HG03135 (cell line): Measurements from ENCODE around the gene DCAF4L1.
A peak's percentile ranks its signal among the peaks of the same experiment; 100 is the strongest.

Experiments
- ATAC-seq: cut with Tn5 transposase; IDR thresholded peaks from one replicate; pipeline ENCODE4 v1.9.1; 2021; ENCODE audit warnings: mild to moderate bottlenecking, moderate library complexity; ENCODE audit not compliant: unreplicated experiment

The DCAF4L1 gene, protein sequence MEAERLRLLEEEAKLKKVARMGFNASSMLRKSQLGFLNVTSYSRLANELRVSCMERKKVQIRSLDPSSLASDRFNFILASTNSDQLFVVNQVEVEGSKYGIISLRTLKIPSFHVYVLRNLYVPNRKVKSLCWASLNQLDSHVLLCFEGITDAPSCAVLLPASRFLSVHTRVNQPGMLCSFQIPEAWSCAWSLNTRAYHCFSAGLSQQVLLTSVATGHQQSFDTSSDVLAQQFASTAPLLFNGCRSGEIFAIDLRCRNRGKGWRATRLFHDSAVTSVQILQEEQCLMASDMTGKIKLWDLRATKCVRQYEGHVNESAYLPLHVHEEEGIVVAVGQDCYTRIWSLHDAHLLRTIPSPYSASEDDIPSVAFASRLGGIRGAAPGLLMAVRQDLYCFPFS

DNA sequence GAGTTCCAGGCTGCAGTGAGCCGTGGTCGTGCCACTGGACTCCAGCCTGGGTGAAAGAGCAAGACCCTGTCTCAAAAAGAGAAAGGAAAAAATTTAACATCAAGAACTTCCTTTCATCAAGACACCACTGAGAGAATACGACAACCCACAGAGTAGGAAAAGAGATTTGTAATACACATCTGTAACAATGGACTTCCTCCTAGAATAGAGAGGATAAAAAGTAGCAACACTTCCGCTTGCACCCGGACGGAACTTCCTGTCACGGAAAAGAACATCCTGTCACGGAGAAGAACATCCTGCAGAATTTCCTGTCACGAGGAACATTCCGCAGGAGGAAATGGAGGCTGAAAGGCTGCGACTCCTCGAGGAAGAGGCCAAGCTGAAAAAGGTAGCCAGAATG is at the start of gene DCAF4L1:
Gene DCAF4L1 (plus strand): TSS at position 301 of the 400 bp plus-strand sequence. CDS start 37 bp downstream, at position 338.
- no peak for ATAC-seq

DNA sequence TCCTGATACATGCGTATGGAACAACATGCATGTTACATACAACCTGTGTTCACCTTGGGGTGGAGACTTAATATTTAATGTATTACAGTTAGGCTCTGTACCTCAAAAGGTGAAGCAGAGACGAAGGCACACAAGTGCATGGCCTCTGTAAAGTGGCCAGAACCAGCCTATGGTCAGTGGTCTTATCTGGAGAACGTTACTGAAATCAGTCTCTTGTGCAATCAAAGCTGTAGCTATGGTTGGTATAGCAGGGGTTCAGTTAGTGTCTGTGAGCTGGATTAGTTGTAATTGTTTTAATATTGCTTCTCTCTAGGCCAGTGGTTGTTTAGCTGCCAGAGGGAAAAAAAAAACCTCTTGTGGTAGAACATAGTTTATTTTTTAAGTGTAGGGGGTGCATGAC is 48.6 kb upstream of the DCAF4L1 start:
- ATAC-seq, result no peak

DNA sequence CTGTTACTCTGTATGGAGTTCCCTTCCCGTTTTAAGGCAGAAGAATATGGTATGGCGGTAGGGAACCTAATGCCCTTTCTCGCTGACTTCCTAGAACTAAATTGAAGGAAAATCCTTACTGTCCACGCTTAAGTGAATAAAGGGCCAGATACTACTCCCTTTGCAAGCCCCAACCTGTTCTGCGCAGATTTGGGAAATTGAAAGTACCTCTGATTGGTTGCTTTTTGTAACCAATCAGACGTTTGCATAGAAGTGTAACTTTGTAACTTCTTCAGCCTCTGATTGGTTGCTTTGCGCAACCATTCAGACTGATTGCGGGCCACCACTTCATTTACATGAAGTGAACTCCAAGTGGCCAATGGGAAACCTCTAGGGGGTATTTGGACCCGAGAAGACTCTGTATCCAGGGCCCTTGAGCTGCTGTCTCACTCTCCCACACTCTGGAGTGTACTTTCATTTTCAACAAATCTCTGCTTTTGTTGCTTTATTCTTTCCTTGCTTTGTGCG is 47.5 kb upstream of the DCAF4L1 start:
- no peak for ATAC-seq

DNA sequence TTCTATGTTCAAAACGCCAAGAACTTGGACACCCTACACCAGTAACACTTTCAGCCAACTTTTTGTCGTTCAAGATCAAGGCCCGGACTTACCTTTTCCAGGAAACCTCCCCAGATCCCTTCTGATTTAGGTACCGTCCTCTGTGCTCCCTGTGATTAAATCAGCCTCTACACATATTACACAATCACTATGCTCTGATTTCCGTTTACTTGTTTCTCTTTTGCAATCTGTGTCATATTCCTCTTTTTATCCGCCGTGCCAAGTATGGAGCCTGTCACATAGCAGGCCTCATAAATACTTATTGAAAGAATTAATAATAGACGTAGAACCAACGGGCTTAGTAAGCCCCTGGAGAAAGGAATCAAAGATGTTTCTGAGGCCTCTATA is 47.0 kb upstream of the DCAF4L1 start:
- ATAC-seq, result no peak

DNA sequence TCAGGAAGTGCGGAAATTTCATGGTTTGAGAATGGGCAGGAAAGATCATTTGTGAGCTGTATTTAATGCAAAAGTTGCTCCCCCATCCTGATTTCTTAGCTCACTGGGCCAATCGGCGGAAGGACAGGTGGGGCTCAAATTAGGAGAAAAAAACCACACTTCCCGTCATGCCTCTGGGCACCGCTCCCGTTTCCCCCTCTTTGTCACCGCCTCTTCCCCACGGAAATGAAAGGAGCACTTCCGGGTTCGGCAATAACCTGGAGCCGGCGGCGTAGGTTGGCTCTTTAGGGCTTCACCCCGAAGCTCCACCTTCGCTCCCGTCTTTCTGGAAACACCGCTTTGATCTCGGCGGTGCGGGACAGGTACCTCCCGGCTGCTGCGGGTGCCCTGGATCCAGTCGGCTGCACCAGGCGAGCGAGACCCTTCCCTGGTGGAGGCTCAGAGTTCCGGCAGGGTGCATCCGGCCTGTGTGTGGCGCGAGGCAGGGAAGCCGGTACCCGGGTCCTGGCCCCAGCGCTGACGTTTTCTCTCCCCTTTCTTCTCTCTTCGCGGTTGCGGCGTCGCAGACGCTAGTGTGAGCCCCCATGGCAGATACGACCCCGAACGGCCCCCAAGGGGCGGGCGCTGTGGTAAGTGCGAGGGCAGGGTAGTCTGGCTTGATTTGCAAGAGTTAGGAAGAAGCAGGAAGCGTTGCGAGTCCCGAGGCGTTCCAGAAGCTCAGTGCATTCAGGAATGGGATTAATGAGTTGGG is 46.5 kb upstream of the DCAF4L1 start, which contains the start of gene TMEM33:
Gene TMEM33 (plus strand): TSS at position 529 of the 751 bp plus-strand sequence. CDS start 56 bp downstream, at position 585.
- peak; percentile 86 for ATAC-seq

DNA sequence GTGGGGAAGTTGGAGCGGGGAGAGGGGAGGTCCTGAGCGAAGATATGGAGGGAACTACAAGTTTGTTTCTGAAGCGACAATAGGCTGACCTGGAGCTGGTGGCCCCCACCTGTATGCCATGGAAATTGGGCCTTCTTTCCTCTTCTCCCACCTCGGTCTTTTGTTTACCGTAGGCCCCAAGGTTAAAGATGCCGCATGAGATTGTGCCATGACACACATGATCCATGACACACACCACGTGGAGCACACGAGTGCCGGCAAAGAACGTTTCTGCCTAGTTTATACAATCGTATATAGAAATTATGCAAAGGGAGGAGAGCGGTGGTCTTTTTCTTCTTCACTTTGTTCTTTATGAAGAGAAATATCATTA is 45.9 kb upstream of the DCAF4L1 start:
- ATAC-seq, result peak; percentile 7

DNA sequence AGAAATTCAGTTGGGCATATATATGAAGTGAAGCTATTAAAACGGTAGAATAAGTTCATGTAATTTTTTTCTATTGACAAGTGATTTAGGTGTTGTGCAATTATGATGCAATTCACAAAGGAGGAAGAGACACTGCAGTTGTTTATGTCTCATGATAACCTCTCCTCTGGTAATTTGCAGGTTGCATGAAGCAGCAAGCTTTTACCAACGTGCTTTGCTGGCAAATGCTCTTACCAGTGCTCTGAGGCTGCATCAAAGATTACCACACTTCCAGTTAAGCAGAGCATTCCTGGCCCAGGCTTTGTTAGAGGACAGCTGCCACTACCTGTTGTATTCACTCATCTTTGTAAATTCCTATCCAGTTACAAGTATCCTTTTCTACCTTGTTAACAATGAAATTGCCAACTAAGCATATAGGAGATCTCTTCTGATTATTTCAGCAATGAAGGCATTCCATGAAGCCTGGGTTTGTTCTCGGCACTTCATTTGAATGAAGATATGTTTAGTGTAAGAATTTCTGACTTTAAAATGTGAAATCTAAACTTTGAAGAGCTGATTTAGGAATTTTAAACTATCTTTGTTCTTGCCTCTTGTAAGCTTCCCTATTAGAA is 42.4 kb upstream of the DCAF4L1 start:
- no peak for ATAC-seq

DNA sequence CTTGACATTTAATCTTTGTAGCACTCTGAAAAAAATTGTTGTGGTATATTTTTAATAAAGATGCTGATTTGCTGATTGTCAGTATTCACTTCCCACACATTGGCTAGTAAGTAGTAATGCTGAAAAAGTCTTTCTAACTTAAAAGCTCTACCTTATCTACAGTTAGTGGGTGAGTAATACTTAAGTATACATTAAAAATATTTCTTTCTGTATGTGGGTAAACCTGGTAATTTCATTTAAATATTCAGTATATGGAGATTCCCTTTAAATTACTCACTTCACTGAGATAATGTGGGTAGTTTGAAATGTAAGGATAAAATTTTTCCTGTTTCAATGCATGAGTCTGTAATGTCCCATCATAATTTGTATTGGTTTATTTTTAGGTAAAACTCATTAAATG is 40.7 kb upstream of the DCAF4L1 start:
- no peak for ATAC-seq

DNA sequence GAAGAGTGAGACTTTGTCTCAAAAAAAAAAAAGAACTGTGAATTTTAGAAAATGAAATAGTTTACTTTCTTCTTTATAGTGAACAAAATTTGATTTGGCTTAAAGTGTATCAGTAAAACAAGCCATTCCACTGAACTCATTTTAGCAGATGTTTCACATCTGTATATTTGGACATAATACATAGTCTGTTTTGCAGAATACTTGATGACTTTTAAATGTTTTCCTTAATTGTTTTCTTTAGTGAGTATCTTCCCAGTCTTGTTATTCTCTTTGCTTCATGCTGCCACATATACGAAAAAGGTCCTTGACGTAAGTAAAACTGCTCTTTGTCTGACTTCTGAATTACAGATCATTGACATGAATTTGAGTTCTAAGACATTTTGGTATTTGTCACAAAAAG is 38.0 kb upstream of the DCAF4L1 start:
- ATAC-seq, result no peak

DNA sequence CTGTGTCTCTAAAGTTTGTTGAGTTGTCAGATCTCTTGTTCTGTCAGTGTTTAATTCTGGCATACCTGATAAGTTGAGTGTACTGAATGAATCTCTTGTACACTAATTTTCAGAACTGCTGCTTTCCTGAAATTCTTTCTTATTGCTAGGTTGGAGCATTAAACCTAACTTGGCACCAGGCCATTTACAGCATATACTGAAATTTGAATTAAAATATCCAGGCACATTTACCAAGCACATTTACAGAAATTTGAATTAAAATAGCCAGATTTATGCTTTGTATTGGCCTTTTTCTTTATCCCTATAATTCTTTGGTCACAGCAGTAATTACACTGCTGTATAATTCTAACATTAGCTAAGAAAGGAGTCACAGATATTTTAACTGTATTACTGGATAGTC is 37.5 kb upstream of the DCAF4L1 start:
- ATAC-seq, result no peak

DNA sequence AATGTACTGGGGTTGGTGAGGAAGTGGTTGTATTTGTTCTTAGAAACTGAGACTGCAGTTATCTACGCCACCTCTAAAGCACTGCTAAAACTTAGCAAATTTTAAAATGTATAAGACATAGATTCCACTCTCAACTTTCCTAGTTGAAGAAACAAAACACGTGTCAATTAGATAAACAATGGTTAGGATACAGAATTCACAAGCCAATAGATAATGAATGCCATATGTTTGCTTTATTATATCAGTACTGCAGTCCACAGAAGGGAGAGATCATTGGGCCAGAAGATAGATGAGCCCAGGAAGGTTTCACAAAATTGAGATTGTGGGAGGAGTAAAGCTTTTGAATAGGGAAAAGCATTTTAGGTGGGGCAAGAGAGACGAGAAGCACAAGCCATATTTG is 32.0 kb upstream of the DCAF4L1 start:
- ATAC-seq, result no peak

DNA sequence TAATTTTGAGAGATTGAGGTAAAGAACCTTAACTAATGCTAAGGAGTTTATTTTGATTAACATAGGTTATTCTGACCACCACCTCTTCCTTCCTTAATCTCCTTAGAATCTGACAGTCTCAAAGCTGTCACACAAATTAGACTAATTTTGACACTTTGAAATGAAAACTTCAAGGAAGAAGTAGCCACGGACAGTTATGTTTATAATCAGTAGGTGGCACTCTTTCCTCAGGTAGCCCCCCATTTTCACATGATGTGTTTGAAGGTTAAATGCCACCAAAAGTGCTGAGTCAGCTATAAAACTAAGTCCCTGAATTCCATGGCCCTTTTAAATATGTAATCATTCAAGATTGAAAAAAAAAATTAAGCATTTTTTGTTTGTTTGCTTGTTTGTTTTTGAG is 23.9 kb upstream of the DCAF4L1 start:
- no peak for ATAC-seq

DNA sequence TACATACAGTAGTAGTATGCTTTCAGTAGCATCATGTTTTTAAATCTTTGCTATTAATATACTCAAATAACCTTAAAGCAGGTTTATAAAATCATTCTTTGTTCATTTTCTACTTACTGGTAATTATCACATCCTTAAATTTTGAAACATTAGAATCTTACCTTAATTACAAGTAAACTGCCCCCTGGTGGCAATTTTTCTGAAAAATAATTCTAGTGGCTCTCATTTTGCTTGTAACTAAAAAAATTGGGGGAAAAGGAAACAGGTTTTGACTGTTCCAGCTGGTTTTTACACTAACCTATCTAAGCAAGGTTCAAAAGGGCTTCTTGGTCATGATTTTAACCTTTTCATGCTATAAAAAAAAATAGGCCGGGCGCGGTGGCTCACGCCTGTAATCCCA is 18.5 kb upstream of the DCAF4L1 start:
- ATAC-seq, result no peak

DNA sequence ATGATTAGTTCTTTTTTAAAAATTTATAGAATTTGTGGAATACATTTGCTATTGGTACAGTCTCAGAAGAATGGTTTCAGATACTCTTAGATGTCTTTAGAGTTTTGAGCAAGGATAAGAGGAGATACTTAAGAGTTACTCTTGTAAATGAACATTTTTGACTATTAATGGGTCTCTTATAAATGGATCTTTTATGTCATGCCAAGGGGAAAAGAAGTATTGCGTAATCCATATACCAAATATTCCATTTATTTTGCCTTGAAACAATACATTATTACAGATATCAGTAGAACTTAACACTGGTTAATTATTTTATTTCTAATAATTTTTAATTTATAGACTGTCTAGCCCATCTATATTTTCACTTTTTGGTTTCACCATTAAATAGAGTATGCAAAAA is 17.2 kb upstream of the DCAF4L1 start:
- no peak for ATAC-seq

DNA sequence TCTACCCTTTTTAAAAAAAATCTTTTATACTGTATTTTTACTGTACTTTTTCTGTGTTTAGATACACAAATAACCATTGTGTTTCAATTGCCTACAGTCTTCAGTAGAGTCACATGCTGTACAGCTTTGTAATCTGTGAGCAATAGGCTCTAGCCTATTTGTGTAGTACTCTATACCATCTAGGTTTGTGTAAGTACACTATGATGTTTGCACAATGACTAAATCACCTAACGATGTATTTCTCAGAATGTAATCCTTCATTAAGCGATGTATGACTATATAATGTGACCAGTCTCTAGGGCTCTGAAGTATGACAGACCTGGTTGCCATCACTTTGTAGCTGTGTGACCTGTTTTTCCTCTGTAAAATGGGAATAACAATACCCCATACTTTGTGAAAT is 14.2 kb upstream of the DCAF4L1 start:
- ATAC-seq, result no peak

DNA sequence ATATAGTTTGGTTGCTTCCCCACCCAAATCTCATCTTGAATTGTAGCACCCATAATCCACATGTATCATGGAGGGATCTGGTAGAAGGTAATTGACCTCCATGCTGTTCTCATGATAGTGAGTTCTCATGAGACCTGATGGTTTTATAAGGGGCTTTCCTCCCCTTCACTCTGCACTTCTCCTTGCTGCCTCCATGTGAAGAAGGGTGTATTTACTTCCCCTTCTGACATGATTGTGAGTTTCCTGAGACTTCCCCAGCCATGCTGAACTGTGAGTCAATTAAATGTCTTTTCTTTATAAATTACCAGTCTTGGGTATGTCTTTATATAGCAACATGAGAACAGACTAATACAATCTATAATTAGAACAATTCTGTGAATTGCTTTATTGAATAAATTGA is 11.9 kb upstream of the DCAF4L1 start:
- no peak for ATAC-seq

DNA sequence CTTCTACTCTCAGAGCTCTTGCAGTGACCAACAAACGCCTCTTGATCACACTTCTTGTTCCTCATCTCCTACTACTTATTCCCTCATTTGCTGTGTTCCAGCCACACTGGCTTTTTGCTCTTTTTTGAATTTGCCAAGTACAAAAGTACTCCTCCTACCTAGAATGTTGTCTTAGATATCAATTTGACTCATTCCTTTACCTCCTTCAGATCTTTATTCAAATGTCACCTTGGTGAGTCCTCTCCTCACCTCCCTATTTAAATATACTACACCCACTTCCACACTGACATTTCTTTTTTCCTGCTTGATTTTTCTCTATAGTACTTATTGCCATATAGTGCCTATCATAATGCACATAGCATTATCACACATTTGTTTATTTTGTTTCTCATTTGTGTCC is 6.2 kb upstream of the DCAF4L1 start:
- ATAC-seq, result no peak

DNA sequence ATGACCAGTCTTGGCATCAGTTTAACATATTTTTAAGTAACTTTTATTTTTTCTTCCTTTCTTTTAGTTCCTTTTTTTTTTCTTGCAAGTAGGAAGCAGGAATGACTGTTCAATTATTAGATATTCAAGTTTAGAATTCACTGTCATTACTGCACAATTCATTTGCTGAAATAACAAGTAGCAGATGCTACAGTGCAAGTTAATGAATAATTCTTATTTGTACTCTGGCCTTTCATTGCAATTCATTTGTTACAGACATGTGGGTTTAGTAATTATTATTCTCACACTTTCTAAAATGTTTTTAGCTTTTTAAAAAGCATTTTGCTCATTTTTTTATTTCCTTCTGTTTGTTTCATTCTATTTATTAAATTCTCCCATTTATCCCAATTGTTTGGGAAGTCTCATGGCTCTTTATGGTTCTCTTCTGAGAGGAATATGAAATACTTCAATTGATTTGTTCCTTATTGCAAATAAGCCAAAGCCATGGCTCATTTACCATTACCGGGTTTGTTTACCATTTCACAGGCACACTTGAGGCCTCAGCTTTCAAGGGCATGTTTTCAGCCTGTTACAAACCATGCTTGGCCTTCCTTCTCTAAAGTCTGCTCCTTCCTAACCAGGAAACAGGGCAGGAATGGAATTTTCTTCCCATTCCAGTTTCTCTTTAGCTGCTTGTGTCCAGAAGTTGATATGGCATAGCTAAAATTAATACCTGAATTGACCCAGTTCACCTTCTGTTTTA is 4.6 kb upstream of the DCAF4L1 start:
- no peak for ATAC-seq

DNA sequence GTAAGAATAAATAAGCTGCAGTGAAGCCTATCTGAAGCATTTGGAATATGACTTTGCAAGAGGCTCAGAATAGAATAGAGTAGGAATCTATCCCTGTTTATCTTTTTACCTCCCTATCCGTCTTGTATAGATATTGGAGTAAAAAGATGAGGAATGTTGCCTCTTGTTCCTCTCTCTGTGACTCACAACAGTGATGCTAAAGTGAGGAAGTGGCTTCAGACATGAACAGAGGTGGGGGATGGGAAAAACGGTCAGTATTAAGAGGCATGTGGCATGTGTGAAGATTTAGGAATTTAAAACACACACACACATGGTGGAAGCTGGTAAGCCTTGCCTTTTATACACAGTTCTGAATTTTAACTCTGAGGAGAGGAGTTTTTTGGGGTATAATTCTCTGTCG is 3.8 kb upstream of the DCAF4L1 start:
- ATAC-seq, result no peak

DNA sequence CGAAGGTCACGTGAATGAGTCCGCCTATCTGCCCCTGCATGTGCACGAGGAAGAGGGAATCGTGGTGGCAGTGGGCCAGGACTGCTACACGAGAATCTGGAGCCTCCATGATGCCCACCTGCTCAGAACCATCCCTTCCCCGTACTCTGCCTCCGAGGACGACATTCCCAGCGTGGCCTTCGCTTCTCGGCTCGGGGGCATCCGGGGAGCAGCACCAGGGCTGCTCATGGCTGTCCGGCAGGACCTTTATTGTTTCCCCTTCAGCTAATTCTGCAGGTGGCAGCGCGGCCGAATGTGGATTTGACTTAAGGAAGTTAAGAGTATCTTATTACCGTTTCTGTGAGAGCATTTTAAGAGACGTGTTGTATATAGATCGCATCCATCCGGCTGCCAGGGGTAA is 1.2 kb downstream of the DCAF4L1 start:
- no peak for ATAC-seq

DNA sequence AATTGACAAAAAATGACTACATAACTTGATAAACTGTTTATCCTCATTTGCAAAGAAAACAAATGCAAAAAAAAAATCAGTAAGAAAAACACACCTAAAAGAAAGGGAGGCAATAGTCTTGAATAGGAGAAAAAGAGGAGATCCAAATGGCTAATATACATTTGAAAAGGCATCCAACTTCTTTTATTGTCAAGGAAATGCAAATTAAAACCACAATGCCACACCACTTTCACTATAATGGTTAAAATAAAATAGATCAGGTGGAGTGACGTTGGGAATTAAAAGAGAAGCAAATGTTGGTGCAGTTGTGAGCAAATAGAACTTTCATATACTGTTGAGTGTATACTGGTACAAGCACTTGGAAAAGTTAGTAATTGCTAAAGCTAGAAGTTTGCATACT is 3.6 kb downstream of the DCAF4L1 start:
- ATAC-seq, result no peak
